NCI-H1417 (cell line): ENCODE measurements around the gene RANBP10.
"Not testable (repeated sequence)": the region's sequence is repeated elsewhere in the genome, so short reads cannot be mapped to it uniquely, and the experiment has no call there.

Source experiments
- DNase-seq, 3 experiments: peaks; one replicate each; lab custom pipeline; 2025; lab: John Stamatoyannopoulos, UW

RANBP10 gene

DNA sequence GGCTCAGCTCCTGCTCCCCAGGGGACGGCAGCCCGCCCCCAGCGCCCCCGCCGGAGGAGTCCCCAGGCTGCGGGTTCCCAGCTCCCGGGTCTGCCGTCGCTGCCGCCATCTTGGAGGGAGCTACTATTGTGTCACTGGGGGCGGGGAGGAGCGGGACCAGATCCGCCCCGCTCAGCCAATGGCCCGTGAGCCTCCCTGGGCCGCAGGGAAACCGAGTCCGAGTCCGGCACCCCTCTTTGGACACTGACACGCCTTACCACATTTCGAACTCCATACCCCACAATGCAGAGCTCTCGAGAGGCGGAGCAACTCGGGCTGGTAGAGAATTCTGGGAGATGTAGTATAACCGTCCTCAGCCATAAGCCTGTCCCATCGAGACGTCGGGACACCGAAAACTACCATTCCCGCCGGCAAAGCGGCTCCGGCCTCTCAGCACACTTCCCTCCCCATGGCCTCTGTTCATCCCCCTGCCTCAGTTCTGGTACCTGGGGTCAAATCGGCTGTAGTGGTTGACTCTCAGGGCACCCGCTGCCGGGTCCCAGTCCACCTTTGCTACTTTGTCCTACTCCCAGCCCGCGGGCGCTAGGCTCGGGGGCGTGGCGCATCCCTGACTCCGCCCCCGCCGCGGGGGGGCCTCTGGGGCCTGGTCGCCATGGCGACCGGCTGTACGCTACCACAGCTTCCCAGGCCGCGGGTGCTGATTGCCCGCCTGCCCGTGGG is at the start of gene RANBP10, which contains the start of gene TSNAXIP1:
Gene RANBP10, minus strand, starts transcription at position 133 of the 720 bp plus-strand sequence. Its CDS starts 24 bp downstream, at position 109.
Gene TSNAXIP1, plus strand, starts transcription at position 462 of the 720 bp plus-strand sequence. CDS start 261 bp downstream, outside the sequence.
- DNase-seq: peak; percentile 95 to 99 (median 98)

DNA sequence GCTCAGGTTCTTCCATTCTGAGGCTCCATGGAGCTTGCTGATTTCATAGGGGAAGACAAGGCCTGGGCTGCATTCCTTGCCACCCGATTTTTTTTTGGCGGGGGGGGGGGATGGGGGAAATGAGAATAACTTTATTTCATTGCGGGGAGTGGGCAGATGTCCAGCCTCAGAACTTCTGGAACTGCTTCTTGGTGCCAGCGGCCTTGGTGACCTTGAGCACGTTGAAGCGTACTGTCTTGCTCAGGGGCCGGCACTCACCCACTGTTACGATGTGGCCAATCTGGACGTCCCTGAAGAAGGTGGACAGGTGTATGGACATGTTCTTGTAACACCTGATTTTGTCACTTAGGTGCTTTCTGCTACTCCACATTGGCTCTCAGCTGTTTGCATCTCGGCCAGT is 49.4 kb upstream of the RANBP10 start:
- no peak for DNase-seq

DNA sequence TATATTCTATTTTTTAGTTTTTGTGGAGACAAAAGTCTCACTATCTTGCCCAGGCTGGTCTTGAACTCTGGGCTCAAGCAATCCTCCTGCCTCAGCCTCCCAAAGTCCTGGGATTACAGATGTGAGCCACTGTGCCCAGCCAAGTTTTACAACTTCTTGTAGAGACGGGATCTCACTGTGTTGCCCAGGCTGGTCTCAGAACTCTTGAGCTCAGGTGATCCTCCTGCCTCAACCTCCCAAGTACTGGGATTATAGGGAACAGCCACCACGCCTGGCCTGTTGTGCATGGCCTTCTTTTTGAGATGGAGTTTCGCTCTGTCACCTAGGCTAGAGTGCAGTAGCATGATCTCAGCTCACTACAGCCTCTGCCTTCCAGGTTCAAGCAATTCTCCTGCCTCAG is 47.3 kb upstream of the RANBP10 start:
- DNase-seq: no peak

DNA sequence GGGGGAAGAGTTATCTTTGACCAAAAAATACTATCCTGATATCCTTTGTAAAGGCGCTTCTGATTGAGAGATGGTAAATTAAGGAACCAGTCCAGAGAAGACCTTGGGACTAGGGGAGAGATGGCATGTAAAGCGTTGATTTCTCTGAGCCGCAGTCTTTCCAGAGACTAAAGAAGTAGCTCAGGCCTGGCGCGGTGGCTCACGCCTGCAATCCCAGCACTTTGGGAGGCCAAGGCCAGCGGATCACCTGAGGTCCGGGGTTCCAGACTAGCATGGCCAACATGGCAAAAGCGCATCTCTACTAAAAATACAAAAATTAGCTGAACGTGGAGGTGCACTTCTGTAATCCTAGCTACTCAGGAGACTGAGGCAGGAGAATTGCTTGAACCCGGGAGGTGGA is 41.8 kb upstream of the RANBP10 start:
- no peak for DNase-seq

DNA sequence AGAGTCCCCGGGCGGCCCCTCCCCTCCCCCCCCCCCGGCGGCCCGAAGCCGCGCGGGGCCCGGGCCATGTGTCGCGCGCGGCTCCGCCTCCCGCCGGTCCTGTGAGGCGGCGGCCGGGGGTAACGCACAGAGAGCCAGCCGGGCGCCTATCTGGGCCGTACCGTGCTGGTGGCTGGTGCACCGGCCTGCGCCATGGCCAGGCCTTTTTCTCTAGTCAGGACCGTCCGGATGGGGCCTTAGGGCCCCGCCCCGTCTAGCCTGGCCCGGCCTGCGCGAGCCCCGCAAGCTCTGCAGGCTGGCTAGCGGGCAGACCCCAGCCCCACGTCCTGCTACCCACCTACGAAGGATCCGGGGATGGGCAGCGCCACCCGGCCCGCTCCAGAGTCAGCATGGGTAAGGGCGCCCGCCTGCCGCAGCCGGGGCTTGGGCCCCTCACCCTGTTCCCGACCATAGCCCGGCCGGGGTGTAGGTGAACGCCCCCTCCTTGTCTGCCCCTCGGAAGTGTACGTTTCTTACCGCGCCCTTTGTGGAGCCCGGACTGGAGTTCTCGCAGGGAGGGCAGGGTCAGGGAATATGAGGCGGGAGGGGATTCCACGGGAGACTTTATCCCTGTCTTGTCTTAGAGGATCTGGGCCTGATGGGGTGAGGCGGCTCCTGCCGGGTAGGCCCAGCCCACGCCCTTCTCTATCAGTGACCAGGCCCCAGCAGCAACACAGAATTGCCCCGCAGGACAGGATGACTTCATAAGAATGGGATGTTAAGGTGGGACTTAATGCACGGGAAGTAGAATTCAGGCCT is 40.9 kb upstream of the RANBP10 start, which contains the start of gene CENPT:
Gene CENPT, minus strand, starts transcription at position 630 of the 798 bp plus-strand sequence. CDS start 13,834 bp downstream, outside the sequence.
- DNase-seq: peak in 2 of 3 experiments; percentile 48 to 52

DNA sequence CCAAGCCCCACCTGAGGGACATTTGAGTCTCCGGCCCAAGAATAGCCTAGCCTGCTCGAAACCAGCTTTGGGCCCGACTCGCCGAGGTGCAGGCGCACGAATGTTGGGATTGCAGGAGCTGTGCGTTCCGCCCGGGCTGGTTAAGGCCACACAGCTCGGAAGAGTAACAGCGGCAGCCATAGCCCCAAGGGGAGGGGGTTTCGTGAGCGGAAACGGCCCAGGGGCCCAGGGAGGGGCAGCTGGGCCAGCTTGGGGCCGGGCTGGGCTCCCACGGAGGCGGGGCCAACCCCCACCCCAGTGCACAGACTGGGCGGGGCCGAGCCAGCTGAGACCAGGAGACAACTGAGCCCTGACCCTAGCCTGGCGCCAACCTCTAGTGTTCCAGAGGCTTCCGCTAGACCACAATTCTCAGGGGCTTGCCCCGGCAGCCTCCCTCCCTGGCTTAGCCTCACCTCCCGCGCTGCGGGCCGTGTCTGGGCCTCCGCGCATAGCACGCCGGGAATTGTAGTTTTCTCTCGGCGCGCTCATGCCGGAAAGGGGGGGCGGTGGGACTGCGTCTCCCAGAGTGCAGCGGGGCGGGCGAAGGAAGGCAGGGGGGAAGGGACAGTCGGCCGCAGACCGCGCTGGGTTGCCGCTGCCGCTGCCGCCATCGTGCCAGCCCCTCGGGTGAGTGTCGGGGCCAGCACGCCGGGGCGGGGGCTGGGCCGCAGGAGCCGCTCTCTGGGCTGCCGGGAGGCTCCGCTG is 40.1 kb upstream of the RANBP10 start, which contains the start of gene NUTF2:
Gene NUTF2, plus strand, starts transcription at position 614 of the 744 bp plus-strand sequence. CDS start 18,198 bp downstream, outside the sequence.
- DNase-seq: peak; percentile 89 to 97 (median 96)

DNA sequence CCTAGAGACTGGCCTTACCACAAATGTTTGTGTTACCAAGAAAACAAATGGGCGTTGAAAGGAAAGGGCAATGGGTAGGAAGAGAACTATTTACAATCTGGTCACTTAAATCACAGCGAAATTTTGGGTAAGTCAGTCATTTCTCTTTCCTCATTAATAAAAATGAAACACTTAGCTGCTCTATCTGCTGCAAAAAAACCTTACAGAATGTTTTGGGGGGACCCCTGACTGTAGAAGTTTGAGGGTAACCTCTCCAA is 39.6 kb upstream of the RANBP10 start:
- DNase-seq: no peak

DNA sequence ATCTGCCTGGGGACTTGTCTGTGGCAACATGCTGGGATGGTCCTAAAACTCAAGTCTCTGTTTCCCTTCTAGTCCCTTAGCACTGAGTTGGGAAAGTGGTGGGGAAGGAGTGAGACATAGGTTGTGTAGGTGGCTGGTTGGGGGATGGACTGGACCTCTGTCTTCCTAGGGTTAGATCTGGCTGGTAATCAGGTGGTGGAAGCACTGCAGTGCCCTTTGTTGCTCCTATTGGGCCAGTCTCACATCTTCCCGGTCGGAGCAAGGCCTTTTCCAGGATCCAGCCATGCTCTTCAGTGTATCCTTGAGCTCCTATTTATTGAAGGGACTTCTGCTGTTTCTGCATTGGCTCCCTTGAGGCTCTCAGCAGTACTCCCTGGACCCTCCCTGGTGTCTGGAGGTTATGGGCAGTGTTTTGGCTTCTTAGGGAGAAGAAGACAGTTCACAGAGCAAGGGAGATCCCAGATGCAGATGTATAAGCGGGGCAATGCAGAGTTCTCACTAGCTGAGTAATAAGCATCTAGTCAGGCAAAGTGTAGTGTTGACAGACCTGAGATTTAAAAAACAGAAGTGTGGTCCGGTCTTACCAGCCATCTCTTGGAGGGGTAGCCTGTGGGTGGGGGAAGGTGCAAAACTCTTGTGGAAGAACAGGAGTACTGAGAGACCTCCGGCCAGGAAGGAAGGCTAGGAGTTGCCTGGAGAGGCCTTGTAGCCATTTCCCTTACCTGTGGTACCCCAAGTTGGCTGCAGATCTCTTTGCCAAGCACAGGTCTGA is 39.1 kb upstream of the RANBP10 start:
- DNase-seq: no peak

DNA sequence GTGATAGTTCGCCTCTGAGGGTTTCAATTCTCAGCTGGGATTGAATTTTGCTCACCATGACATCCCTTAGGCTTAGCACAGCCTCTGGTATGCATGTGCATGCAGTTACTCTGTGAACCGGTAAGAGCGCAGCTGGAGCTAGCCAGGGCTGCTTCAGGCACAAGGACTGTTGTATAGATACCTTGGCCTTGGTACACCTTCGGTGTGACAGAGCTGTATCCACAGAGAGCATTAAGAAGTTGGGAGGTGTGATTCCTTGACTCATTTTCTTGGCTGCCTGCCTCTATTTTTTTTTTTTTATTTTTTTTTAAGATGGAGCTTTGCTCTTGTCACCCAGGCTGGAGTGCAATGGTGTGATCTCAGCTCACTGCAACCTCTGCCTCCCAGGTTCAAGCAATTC is 38.1 kb upstream of the RANBP10 start:
- no peak for DNase-seq

DNA sequence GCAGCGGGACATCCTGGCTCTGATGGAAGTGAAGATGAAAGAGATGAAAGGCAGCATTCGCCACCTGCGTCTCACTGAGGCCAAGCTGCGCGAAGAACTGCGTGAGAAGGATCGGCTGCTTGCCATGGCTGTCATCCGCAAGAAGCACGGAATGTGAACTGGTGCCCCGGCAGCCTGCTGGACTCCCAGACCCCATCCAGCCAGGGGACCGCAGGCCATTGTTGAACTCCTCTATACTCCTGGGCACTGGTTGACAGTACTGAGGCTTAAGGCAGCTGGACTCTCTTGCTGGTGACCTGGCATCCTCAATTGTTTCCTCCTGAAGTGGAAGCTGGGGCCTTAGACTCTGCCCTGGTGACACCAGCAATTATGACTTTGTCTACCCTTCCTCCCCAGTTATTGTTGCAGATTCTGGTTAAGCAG is 37.0 kb upstream of the RANBP10 start:
- no peak for DNase-seq

DNA sequence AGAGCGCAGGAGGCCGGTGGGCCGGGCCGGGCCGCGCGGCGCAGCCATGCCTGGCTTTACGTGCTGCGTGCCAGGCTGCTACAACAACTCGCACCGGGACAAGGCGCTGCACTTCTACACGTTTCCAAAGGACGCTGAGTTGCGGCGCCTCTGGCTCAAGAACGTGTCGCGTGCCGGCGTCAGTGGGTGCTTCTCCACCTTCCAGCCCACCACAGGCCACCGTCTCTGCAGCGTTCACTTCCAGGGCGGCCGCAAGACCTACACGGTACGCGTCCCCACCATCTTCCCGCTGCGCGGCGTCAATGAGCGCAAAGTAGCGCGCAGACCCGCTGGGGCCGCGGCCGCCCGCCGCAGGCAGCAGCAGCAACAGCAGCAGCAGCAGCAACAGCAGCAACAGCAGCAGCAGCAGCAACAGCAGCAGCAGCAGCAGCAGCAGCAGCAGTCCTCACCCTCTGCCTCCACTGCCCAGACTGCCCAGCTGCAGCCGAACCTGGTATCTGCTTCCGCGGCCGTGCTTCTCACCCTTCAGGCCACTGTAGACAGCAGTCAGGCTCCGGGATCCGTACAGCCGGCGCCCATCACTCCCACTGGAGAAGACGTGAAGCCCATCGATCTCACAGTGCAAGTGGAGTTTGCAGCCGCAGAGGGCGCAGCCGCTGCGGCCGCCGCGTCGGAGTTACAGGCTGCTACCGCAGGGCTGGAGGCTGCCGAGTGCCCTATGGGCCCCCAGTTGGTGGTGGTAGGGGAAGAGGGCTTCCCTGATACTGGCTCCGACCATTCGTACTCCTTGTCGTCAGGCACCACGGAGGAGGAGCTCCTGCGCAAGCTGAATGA is 36.4 kb upstream of the RANBP10 start:
- peak; percentile 39 to 88 (median 73) for DNase-seq

DNA sequence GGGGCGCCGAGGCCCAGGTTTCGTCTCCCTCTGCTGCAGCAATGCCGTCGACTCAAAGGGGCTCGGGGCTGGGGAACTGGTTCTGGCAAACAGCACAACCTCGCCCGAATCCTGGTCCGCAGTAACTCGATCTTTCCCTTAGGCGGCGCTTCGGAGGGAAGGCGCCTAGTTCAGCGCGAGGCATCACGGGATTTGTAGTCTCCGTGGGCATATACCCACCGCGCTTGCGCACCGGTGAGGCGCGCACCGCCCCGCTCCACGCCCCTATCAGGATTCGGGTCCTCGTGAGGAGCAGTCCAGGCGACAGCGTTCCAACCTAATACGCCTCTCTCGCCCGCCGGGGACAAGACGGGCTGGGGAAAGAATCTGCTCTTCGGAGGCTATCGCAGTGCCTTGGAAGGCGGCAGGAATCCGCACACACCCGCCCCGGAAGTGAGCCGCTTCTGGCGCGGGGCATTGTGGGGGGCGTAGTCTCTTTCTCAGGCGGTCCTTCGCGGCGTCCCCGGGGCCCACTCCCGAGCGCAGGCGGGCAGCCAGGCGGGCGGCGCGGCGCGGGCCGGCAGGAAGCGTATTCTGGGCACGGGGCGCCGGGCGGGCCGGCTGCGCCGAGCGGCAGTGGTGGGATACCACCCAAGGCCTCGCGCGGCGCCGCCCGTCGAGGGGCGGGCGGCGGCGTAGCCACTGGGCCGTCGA is 35.6 kb upstream of the RANBP10 start, which contains the start of gene THAP11:
Gene THAP11, plus strand, starts transcription at position 505 of the 693 bp plus-strand sequence. CDS start 235 bp downstream, outside the sequence.
- peak; percentile 95 to 97 (median 96) for DNase-seq

DNA sequence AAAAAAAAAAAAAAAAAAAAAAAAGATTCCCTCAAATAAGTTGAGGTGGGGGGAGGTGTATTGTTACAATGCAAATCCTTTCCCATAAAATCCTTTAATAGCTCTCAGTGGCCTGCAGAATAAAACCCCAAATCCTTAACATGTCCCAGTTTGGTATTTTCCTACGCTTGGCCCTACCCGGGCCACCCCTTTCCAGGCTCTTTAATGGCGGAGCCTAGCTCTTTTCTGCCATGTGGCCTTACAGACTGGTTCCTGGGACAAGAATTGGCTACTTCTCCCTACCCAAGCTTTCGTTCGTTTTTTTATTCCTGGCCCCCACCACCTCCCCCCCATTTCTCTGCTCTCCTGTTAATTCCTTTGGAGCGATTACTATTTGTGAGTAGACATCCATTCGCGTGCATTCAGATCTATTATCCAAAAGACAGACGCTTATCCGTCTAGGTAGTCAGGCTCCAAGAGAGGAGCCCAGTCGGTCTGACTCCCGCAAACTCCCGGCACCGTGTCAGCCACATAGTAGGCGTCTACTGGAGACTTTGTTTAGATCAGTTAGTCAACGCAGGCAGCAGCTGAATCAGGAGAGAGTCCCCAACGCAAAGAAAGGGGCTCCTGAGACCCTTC is 34.9 kb upstream of the RANBP10 start:
- DNase-seq: no peak

DNA sequence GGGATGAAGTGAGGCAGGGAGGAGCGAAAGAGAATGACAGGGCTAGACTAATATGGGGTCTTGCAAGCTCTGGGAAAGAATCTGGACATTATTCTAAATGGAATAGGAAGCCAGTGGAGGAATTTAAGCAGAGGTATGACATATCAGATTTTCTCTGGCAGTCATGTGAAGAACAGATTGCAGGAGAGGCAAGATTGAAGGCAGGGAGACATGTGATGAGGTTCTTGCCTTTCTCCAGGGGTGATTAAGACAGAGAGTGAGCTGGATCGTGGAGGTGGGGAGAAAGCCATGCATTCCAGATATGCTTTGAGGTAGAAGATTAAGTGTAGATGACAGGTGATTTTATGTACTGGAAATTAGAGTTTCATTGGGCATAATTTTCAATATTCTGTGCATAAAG is 31.5 kb upstream of the RANBP10 start:
- no peak for DNase-seq

DNA sequence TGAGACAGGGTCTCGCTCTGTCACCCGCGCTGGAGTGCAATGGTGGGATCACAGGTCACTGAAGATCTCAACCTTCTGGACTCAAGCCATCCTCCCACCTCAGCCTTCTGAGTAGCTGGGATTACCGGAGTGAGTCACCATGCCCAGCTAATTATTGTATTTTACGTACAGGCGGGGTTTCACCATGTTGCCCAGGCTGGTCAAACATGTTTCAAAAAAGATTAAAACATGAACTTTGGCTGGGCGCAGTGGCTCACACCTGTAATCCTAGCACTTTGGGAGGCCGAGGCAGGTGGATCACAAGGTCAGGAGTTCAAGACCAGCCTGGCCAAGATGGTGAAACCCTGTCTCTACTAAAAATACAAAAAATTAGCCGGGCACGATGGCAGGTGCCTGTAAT is 30.8 kb upstream of the RANBP10 start:
- DNase-seq: not testable (repeated sequence)

DNA sequence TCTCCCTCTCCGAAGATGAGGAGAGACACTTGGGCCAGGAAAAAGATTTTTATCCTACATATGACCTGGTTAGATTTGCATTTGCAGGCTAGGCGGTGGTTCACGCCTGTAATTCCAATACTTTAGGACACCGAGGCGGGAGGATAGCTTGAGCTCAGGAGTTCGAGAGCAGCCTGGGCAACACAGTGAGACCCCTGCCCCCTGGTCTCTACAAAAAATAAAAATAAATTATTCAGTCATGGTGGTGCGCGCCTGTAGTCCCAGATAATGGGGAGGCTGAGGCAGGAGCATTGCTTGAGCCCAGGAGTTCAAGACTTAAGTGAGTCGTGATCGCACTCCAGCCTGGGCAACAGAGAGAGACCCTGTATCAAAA is 27.9 kb upstream of the RANBP10 start:
- DNase-seq: no peak

DNA sequence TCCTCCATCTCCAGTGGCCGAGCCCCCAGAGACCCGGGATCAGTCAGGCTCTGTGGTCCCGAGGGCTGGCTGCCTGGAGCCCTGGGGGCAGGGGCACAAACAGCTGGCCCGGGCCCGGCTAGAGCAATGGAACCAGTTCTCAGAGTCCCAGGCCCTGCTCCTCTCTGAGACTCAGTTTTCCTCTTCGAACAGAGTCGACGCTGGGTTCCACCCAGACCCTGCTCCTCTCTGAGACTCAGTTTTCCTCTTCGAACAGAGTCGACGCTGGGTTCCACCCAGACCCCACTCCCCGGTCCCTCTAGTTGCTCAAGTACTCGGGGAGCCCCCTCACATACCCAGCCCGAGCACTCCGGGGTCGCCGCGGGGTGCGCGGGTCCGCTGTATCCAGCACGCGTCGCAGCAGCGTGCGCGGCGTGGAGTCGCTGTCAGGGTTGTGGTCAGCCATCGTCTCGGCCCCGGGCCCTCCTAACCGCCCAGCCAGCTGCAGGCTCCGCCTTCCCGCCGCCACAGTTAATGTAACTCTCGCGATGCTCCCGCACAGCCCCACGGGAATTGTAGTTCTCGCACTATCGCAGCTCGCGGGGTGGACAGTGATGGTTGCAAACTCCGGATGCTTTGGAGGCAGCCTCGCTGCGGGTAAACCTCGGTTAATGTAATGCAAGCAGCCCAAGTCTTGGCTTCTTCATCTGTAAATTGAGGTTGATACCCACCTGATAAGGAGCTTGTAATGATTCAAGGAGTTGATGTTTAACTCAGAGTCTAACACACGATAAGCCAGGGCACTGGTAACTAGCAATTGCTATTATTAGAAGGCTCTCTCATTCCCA is 27.3 kb upstream of the RANBP10 start:
- DNase-seq: peak; percentile 86 to 92 (median 88)

DNA sequence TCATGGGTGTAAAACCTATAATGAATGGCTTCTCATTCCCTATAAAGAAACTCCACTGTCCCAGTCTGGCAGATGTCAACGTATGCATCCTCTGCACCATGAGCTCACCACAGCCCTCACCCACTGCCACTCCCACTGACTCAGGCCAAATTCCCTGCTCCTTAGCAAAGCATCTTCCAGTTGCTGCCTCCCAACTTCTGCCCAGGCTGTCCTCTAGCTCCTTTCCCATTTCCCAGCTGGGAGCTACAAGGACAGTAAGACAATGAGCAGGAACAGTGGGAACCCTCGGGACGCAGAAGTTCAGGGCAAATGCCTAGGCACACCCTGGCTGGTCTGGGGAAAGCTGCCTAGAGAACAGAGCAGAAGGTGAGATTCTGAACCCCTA is 26.7 kb upstream of the RANBP10 start:
- DNase-seq: no peak

DNA sequence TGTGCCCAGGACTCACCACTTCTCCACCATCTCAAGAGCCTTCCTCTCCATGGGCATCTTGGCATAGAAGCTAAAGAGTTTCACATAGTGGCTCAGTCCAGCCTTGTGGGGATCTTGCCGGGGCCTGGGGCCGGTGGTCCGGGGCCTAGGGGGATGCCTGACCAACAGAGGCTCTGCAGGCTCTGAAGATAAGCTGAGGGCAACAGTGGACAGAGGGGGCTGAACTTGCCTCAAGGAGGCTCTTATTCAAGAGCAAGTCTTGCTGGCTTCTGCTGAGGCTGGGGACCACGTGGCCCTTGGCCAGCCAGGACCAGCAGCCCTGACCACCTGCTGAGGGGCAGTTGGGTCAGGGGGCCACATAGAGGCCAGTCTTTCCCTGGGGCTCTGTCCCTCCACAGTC is 22.3 kb upstream of the RANBP10 start:
- DNase-seq: no peak
